ENCODE results near the gene EIF4B. TPM values are rescaled to one million over a fixed set of nuclear protein-coding genes. Genes with fewer than 3 reads are reported as not detected.
A peak's percentile ranks its signal among the peaks of the same experiment; 100 is the strongest.

Gene EIF4B
- total RNA-seq, 4 donors from 2014 or later: 404 to 559 (median 485) TPM

GRCh38 chr12:53082637-53083175 lies 76.5 kb downstream of the EIF4B start:
- WGBS: 65% methylated on average over 2 of the region's 2 CpGs
- H3K4me3 ChIP-seq: no peak overlapping the region
- H3K27ac ChIP-seq: no peak overlapping the region
- no peaks in the 10 kb centered on the region for H3K27me3 ChIP-seq
- TF ChIP-seq EP300 (IDR thresholded peaks at IDR 0.05) (no peak), POLR2AphosphoS5 (IDR thresholded peaks at IDR 0.05) (no peak), POLR2A (IDR thresholded peaks at IDR 0.05) (no peak), CTCF (IDR thresholded peaks at IDR 0.05) (no peak)
- no peaks in the 10 kb centered on the region for H3K9me3 ChIP-seq
- no peaks in the 10 kb centered on the region for H3K36me3 ChIP-seq
- DNase-seq (ENCODE audit: low spot score in 2 of 2): no peak
- peaks cover 19% of the 10 kb centered on the region for H3K4me1 ChIP-seq

GRCh38 chr12:53086361-53086760 lies 80.1 kb downstream of the EIF4B start:
- H3K4me1 ChIP-seq: no peaks in the 10 kb centered on the region
- no peak overlapping the region for H3K27ac ChIP-seq
- H3K36me3 ChIP-seq: no peaks in the 10 kb centered on the region
- no peaks in the 10 kb centered on the region for H3K27me3 ChIP-seq
- H3K4me3 ChIP-seq: no peak overlapping the region
- WGBS: 88% methylated on average over 3 of the region's 3 CpGs
- H3K9me3 ChIP-seq: no peaks in the 10 kb centered on the region
- no peak for DNase-seq (ENCODE audit: low spot score in 2 of 2)
- TF ChIP-seq POLR2A (IDR thresholded peaks at IDR 0.05): no peak
- no peak for TF ChIP-seq CTCF (IDR thresholded peaks at IDR 0.05)
- TF ChIP-seq POLR2AphosphoS5 (IDR thresholded peaks at IDR 0.05): no peak
- no peak for TF ChIP-seq EP300 (IDR thresholded peaks at IDR 0.05)

GRCh38 chr12:53090105-53090504 lies 83.8 kb downstream of the EIF4B start:
- DNase-seq (ENCODE audit: low spot score in 2 of 2): peak in 1 of 2 donors; percentile 52
- Histone ChIP-seq H3K27me3 (no peaks in the 10 kb centered on the region), H3K4me3 (no peak overlapping the region), H3K4me1 (no peaks in the 10 kb centered on the region), H3K27ac (no peak overlapping the region), H3K36me3 (no peaks in the 10 kb centered on the region), H3K9me3 (no peaks in the 10 kb centered on the region)
- no peak for TF ChIP-seq CTCF (IDR thresholded peaks at IDR 0.05)
- no peak for TF ChIP-seq POLR2AphosphoS5 (IDR thresholded peaks at IDR 0.05)
- TF ChIP-seq EP300 (IDR thresholded peaks at IDR 0.05): no peak
- no peak for TF ChIP-seq POLR2A (IDR thresholded peaks at IDR 0.05)
- WGBS: 90% methylated on average over 6 of the region's 6 CpGs

- no peak overlapping the region for H3K27ac ChIP-seq
- no peaks in the 10 kb centered on the region for H3K36me3 ChIP-seq
- DNase-seq (ENCODE audit: low spot score in 2 of 2): no peak
- H3K4me3 ChIP-seq: no peak overlapping the region
- no peaks in the 10 kb centered on the region for H3K9me3 ChIP-seq
- no peaks in the 10 kb centered on the region for H3K27me3 ChIP-seq
- no peaks in the 10 kb centered on the region for H3K4me1 ChIP-seq
- TF ChIP-seq CTCF (IDR thresholded peaks at IDR 0.05): no peak
- TF ChIP-seq POLR2AphosphoS5 (IDR thresholded peaks at IDR 0.05): no peak
- TF ChIP-seq EP300 (IDR thresholded peaks at IDR 0.05): no peak
- TF ChIP-seq POLR2A (IDR thresholded peaks at IDR 0.05): no peak
- WGBS: 59% methylated on average over 2 of the region's 2 CpGs
Measured at GRCh38 chr12:53090554-53090953, 84.3 kb downstream of the EIF4B start.

GRCh38 chr12:53091756-53092155 lies 85.5 kb downstream of the EIF4B start:
- Histone ChIP-seq H3K27me3 (no peaks in the 10 kb centered on the region), H3K36me3 (no peaks in the 10 kb centered on the region), H3K9me3 (no peaks in the 10 kb centered on the region), H3K4me3 (no peak overlapping the region), H3K27ac (no peak overlapping the region), H3K4me1 (peaks cover 8% of the 10 kb centered on the region)
- TF ChIP-seq POLR2AphosphoS5 (IDR thresholded peaks at IDR 0.05) (no peak), CTCF (IDR thresholded peaks at IDR 0.05) (no peak), EP300 (IDR thresholded peaks at IDR 0.05) (no peak), POLR2A (IDR thresholded peaks at IDR 0.05) (no peak)
- 86% methylated on average over 6 of the region's 6 CpGs for WGBS
- peak in 1 of 2 donors; percentile 44 for DNase-seq (ENCODE audit: low spot score in 2 of 2)

Other genes with a start within 250 kb of the EIF4B start
- not detected for gene KRT76, start 229.1 kb upstream of the EIF4B start, total RNA-seq
- not detected for gene KRT3, start 210.3 kb upstream of the EIF4B start, total RNA-seq
- 1 to 10 TPM in 2 of 4 donors, under 1 TPM in 2; 0.32 to 1.6 (median 0.76) TPM for gene KRT4, start 192.3 kb upstream of the EIF4B start, total RNA-seq
- gene KRT79, start 172.1 kb upstream of the EIF4B start, total RNA-seq: 100 to 1,000 TPM in 3 of 4 donors, 10 to 100 TPM in 1; 48.8 to 202 (median 156) TPM
- 100 to 1,000 TPM in 1 of 4 donors, 10 to 100 TPM in 3; 48.9 to 115 (median 80.0) TPM for gene KRT78, start 157.5 kb upstream of the EIF4B start, total RNA-seq
- gene KRT8, start 101.4 kb upstream of the EIF4B start, total RNA-seq: 10 to 100 TPM; 49.4 to 93.7 (median 65.9) TPM
- gene KRT18, start 57.3 kb upstream of the EIF4B start, total RNA-seq: 100 to 1,000 TPM in 1 of 4 donors, 10 to 100 TPM in 3; 53.3 to 118 (median 71.0) TPM
- gene TNS2, start 43.6 kb downstream of the EIF4B start, total RNA-seq: 100 to 1,000 TPM in 2 of 4 donors, 10 to 100 TPM in 2; 22.8 to 122 (median 78.2) TPM
- 10 to 100 TPM; 26.4 to 44.0 (median 34.4) TPM for gene SPRYD3, start 72.9 kb downstream of the EIF4B start, total RNA-seq
- 10 to 100 TPM; 19.2 to 97.0 (median 59.6) TPM for gene IGFBP6, start 91.2 kb downstream of the EIF4B start, total RNA-seq
- not detected for gene SOAT2, start 97.0 kb downstream of the EIF4B start, total RNA-seq
- gene ZNF740, start 174.3 kb downstream of the EIF4B start, total RNA-seq: 10 to 100 TPM in 3 of 4 donors, 1 to 10 TPM in 1; 5.9 to 38.9 (median 15.2) TPM
- 100 to 1,000 TPM in 1 of 4 donors, 10 to 100 TPM in 3; 35.6 to 175 (median 56.7) TPM for gene CSAD, start 174.5 kb downstream of the EIF4B start, total RNA-seq
- gene ITGB7, start 200.8 kb downstream of the EIF4B start, total RNA-seq: 10 to 100 TPM in 1 of 4 donors, 1 to 10 TPM in 3; 2.9 to 29.1 (median 6.8) TPM
- gene RARG, start 225.8 kb downstream of the EIF4B start, total RNA-seq: 100 to 1,000 TPM; 140 to 198 (median 172) TPM

Measured in suprapubic skin (tissue), 4 donors.